Sigmoid colon (tissue), 7 donors: ENCODE data around the gene WFIKKN2. TPM values are rescaled to one million over a fixed set of nuclear protein-coding genes. Genes with fewer than 3 reads are reported as not detected.

Source experiments
- DNase-seq: peaks from one replicate; pipeline ENCODE4 v3.0.0-alpha.2; 2019
- H3K27ac ChIP-seq, 4 donors: fragments of 200-600 bp; sonication (generic); one replicate each; pipeline ENCODE4 v1.5.1; 2016 to 2019; ENCODE audit warnings: mild to moderate bottlenecking in 1 of 4
- H3K27me3 ChIP-seq, 3 donors: fragments of 200-600 bp; sonication (generic); one replicate each; pipeline ENCODE4 v1.5.1; 2019; ENCODE audit warnings: mild to moderate bottlenecking in 1 of 3
- H3K36me3 ChIP-seq, 4 donors: fragments of 200-600 bp; sonication (generic); one replicate each; pipeline ENCODE4 v1.5.1; 2016 to 2019
- H3K4me1 ChIP-seq, 4 donors: fragments of 200-600 bp; sonication (generic); one replicate each; pipeline ENCODE4 v1.5.1; 2017 to 2019
- H3K4me3 ChIP-seq, 4 donors: fragments of 200-600 bp; sonication (generic); one replicate each; pipeline ENCODE4 v1.5.1; 2017 to 2019; ENCODE audit warnings: mild to moderate bottlenecking in 2 of 4, moderate library complexity in 1 of 4
- H3K9me3 ChIP-seq, 4 donors: fragments of 200-600 bp in 3 of 4; sonication (generic) in 3 of 4; one replicate each; pipeline versions ENCODE4 v1.5.1 to v1.6.1; 2013 to 2019
- EP300 ChIP-seq, 4 donors: sonication (generic); formaldehyde crosslinking; IDR thresholded peaks; one replicate each; pipeline ENCODE4 v1.6.1; 2017; ENCODE audit warnings: antibody characterized with exemption in 4 of 4
- POLR2A ChIP-seq, 2 donors: fragments of 450-650 bp; IDR thresholded peaks; one replicate each; pipeline ENCODE4 v1.6.1; 2016; ENCODE audit warnings: antibody characterized with exemption in 2 of 2, mild to moderate bottlenecking in 2 of 2, moderate library complexity in 2 of 2
- POLR2AphosphoS5 ChIP-seq, 4 donors: sonication (generic); formaldehyde crosslinking; IDR thresholded peaks; one replicate each; pipeline ENCODE4 v1.6.1; 2017; ENCODE audit warnings: antibody characterized with exemption in 4 of 4
- WGBS, 2 donors: extraction: QIAGEN DNeasy Blood & Tissue Kit; methylation state at CpG; one replicate each; pipeline ENCODE4 v1.1.7; 2013; 5-methylcytosine and 5-hydroxymethylcytosine counted together
- intact Hi-C: fragments of 100-400 bp; cut with DNase I; formaldehyde crosslinking; loops from one replicate; pipeline ENCODE4 v1.15.1; 2023
- polyA plus RNA-seq, 3 donors: library from polyadenylated mRNA; stranded (reverse); fragments of 200-250 nt; gene quantifications; one replicate each; pipeline ENCODE4 v1.2.3, GENCODE V29; 2013
- small RNA-seq, 3 donors: library from RNA; depleted of rRNA; stranded (forward); fragments of <200 nt; gene quantifications; one replicate each; pipeline ENCODE3, GENCODE V24; 2016
- total RNA-seq, 4 donors: library from RNA; depleted of rRNA; stranded (reverse); fragments of >200 nt; gene quantifications; one replicate each; pipeline ENCODE4 v1.1.0, GENCODE V29; 2016
- TF ChIP-seq, protein P1 (sequence below), 4 experiments: fragments of 450-650 bp in 3 of 4; fragments of 200-600 bp in 1 of 4; IDR thresholded peaks; one replicate each; pipeline ENCODE4 v1.5.1; 2016 to 2019; ENCODE audit warnings: antibody characterized with exemption in 4 of 4, mild to moderate bottlenecking in 3 of 4, moderate library complexity in 2 of 4
- donor health status: healthy with polysubstance abuse.
- donor health status: Bipolar disorder and iron deficiency.
- donor health status: healthy.

Gene WFIKKN2
- total and polyA plus RNA-seq, 7 donors = under 0.01 to 1.1 (median 0.11) TPM; not detected in 1

DNA sequence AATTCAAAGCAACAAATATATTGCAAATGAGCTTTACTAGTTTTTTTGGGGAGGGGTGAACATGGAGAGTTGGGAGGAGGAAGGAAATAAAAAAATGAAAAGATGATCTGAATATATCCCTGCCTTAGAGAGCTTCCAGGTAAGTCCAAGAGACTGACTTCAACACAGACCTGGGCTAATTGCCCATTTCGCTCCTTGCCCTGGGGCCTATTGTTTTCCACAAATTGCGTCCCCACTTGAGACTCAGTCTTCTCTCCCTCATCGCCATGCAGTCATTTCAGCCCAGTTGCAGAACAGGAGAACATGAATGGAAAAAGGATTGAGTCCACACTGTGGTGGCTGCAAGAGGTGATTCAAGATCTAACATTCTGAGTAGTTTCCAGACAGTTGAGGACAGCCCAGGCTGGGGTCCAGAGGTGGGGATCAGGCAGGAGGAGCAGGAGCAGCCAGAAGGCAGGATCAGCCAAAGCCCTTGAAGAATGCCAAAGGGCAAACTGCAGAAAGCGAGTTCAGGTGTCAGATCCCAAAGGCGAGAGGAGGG is 52.4 kb downstream of the WFIKKN2 start:
- H3K4me1 ChIP-seq = peaks cover 0 to 3% (median under 1%) of the 10 kb centered on the region in 4 donors
- H3K27ac ChIP-seq = no peak overlapping the region
- no peak for DNase-seq
- TF ChIP-seq, protein P1, sequence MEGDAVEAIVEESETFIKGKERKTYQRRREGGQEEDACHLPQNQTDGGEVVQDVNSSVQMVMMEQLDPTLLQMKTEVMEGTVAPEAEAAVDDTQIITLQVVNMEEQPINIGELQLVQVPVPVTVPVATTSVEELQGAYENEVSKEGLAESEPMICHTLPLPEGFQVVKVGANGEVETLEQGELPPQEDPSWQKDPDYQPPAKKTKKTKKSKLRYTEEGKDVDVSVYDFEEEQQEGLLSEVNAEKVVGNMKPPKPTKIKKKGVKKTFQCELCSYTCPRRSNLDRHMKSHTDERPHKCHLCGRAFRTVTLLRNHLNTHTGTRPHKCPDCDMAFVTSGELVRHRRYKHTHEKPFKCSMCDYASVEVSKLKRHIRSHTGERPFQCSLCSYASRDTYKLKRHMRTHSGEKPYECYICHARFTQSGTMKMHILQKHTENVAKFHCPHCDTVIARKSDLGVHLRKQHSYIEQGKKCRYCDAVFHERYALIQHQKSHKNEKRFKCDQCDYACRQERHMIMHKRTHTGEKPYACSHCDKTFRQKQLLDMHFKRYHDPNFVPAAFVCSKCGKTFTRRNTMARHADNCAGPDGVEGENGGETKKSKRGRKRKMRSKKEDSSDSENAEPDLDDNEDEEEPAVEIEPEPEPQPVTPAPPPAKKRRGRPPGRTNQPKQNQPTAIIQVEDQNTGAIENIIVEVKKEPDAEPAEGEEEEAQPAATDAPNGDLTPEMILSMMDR (IDR thresholded peaks at IDR 0.05) = no peak
- TF ChIP-seq POLR2A (IDR thresholded peaks at IDR 0.05) (no peak), POLR2AphosphoS5 (IDR thresholded peaks at IDR 0.05) (no peak), EP300 (IDR thresholded peaks at IDR 0.05) (no peak)
- intact Hi-C loops = no loop called here
- no peaks in the 10 kb centered on the region for H3K27me3 ChIP-seq
- WGBS, 2 donors = 94 to 98% methylated on average over 5 of the region's 5 CpGs
- H3K4me3 ChIP-seq = no peak overlapping the region
- H3K9me3 ChIP-seq = no peaks in the 10 kb centered on the region
- no peaks in the 10 kb centered on the region for H3K36me3 ChIP-seq

DNA sequence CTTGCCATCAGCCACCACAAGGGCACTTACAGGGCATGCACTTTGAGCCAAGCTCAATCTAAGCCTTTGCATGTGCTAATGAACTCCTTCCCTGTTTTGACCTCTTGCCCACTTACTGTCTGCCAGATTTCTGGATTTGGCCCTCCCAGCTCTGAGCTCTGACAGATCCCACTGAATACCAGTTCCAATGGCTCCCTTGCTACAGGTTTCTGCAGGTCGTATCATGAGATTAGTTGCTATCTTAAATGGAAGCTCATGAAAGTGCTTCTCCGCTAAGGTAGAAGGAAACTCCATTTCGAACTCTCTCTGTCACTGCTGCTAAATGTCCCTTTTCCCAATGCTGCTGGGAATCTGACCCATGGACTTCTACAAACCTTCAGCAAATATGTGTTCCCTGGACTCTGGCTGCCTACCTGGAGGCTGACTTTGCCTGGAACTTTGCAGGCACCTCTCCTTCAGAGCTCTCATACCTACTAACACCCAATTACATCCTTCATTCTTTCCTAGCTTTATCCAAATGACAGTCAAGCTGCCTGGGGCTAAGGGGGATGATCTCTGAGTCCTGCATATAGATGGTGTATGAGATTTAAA is 54.2 kb downstream of the WFIKKN2 start:
- Histone ChIP-seq H3K4me1 (peaks cover 0 to 14% (median 9%) of the 10 kb centered on the region in 4 donors), H3K36me3 (no peaks in the 10 kb centered on the region), H3K9me3 (no peaks in the 10 kb centered on the region), H3K27ac (no peak overlapping the region), H3K4me3 (no peak overlapping the region), H3K27me3 (no peaks in the 10 kb centered on the region)
- WGBS, 2 donors = 87 to 92% methylated on average over 3 of the region's 3 CpGs
- DNase-seq = no peak
- intact Hi-C loops = loop anchor here (2.0 kb wide), 1 partner anchor 15 kb away; no protein-coding TSS in a partner anchor
- TF ChIP-seq, protein P1 (IDR thresholded peaks at IDR 0.05) = no peak
- TF ChIP-seq EP300 (IDR thresholded peaks at IDR 0.05) (no peak), POLR2AphosphoS5 (IDR thresholded peaks at IDR 0.05) (no peak), POLR2A (IDR thresholded peaks at IDR 0.05) (no peak)

DNA sequence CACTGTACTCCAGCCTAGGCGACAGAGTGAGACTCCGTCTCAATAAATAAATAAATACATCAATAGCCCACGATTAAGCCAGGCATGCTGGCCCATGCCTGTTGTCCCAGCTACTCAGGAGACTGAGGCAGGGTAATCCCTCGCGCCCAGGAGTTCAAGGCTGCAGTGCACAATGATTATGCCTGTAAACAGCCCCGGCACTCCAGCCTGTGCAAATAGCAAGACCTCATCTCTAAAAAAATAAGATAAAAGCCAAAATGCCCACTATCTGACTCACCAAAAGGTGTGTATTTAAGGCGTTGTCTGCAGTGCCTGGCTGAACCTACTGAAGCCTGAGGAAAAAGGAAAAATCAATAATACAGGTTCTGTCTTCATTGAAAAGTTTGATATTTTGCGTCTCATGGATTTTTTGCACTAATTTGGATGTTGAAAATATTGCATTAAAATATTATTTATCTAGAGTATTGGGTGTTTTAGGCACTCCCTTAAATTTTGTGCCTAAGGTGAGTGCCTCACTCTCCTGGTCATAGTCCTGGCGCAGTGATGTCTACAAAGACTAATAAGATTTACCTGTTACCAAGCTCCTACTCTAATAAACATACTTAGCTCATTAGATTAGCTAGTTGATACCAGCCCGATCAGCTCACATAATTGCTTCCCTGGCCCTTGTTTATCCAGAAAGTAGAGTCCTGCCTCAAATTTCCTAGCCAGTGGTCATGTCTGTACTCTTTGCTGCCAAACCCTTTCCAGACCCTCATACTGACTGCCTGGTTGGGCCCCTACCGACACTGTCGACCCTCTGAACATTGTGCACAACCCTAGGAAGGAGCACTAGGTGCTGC is 55.5 kb downstream of the WFIKKN2 start:
- no peak for DNase-seq
- H3K4me3 ChIP-seq = no peak overlapping the region
- H3K36me3 ChIP-seq = no peaks in the 10 kb centered on the region
- H3K9me3 ChIP-seq = no peaks in the 10 kb centered on the region
- H3K27me3 ChIP-seq = no peaks in the 10 kb centered on the region
- no peak for TF ChIP-seq POLR2A (IDR thresholded peaks at IDR 0.05)
- TF ChIP-seq EP300 (IDR thresholded peaks at IDR 0.05) = no peak
- no peak for TF ChIP-seq POLR2AphosphoS5 (IDR thresholded peaks at IDR 0.05)
- TF ChIP-seq, protein P1 (IDR thresholded peaks at IDR 0.05) = no peak
- H3K4me1 ChIP-seq = peaks cover 0 to 14% (median 9%) of the 10 kb centered on the region in 4 donors
- WGBS, 2 donors = 62 to 83% methylated on average over 12 of the region's 12 CpGs
- peak overlapping the region in 2 of 4 donors; percentile 3 to 19 for H3K27ac ChIP-seq
- intact Hi-C loops = loop anchor here (2.0 kb wide), 1 partner anchor 16 kb away; no protein-coding TSS in a partner anchor

GRCh38 chr17:50891577-50891989 is 56.2 kb downstream of the WFIKKN2 start:
- Histone ChIP-seq H3K27ac (peak overlapping the region in 2 of 4 donors; percentile 3 to 19), H3K27me3 (no peaks in the 10 kb centered on the region), H3K4me1 (peaks cover 0 to 14% (median 9%) of the 10 kb centered on the region in 4 donors), H3K4me3 (no peak overlapping the region), H3K36me3 (no peaks in the 10 kb centered on the region), H3K9me3 (no peaks in the 10 kb centered on the region)
- WGBS, 2 donors = 96 to 97% methylated on average over 4 of the region's 4 CpGs
- no peak for DNase-seq
- intact Hi-C loops = loop anchor here (2.0 kb wide), 1 partner anchor 17 kb away; no protein-coding TSS in a partner anchor
- no peak for TF ChIP-seq EP300 (IDR thresholded peaks at IDR 0.05)
- TF ChIP-seq, protein P1 (IDR thresholded peaks at IDR 0.05) = no peak
- TF ChIP-seq POLR2A (IDR thresholded peaks at IDR 0.05) = no peak
- no peak for TF ChIP-seq POLR2AphosphoS5 (IDR thresholded peaks at IDR 0.05)

Small RNAs within 50 kb of the gene (small RNA-seq; reads per million reads assigned to genes)
- 0 reads per million in 3 donors for gene AC005921.1

Other genes starting within 250 kb of the WFIKKN2 start
- 1 to 10 TPM in 3 of 4 donors, under 1 TPM in 1; 0.71 to 2.6 (median 1.8) TPM for gene ABCC3, start 200.7 kb upstream of the WFIKKN2 start, total RNA-seq
- gene ABCC3, start 200.7 kb upstream of the WFIKKN2 start, polyA plus RNA-seq = 10 to 100 TPM; 11.4 to 94.1 (median 12.3) TPM
- gene ANKRD40, start 127.7 kb upstream of the WFIKKN2 start, total RNA-seq = 10 to 100 TPM; 51.2 to 76.3 (median 63.7) TPM
- gene ANKRD40, start 127.7 kb upstream of the WFIKKN2 start, polyA plus RNA-seq = 10 to 100 TPM; 12.3 to 14.4 (median 12.9) TPM
- 100 to 1,000 TPM in 1 of 4 donors, 10 to 100 TPM in 3; 65.6 to 165 (median 76.2) TPM for gene LUC7L3, start 116.0 kb upstream of the WFIKKN2 start, total RNA-seq
- 100 to 1,000 TPM in 1 of 3 donors, 10 to 100 TPM in 2; 43.2 to 188 (median 70.8) TPM for gene LUC7L3, start 116.0 kb upstream of the WFIKKN2 start, polyA plus RNA-seq
- not detected for gene ANKRD40CL, start 68.1 kb upstream of the WFIKKN2 start, total RNA-seq
- 100 to 1,000 TPM in 2 of 3 donors, 10 to 100 TPM in 1; 60.4 to 234 (median 191) TPM for gene ANKRD40CL, start 68.1 kb upstream of the WFIKKN2 start, polyA plus RNA-seq
- 10 to 100 TPM; 16.2 to 31.1 (median 30.1) TPM for gene TOB1, start 30.8 kb downstream of the WFIKKN2 start, total RNA-seq
- gene TOB1, start 30.8 kb downstream of the WFIKKN2 start, polyA plus RNA-seq = 10 to 100 TPM; 32.4 to 57.1 (median 39.4) TPM